ENCODE data around the gene PIH1D2.

The PIH1D2 gene, protein sequence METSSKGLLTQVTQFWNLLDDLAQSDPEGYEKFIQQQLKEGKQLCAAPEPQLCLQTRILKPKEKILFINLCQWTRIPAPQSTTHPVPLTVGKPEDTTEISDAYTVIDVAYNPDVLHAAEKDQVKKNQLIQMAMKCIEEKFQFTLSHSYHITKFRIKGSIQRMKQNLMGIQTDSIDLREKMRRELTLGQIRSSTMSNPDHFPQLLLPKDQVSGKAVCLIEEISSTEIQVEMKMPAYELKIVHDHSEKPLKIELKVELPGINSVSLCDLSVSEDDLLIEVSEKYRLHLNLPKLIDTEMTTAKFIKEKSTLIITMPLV

DNA sequence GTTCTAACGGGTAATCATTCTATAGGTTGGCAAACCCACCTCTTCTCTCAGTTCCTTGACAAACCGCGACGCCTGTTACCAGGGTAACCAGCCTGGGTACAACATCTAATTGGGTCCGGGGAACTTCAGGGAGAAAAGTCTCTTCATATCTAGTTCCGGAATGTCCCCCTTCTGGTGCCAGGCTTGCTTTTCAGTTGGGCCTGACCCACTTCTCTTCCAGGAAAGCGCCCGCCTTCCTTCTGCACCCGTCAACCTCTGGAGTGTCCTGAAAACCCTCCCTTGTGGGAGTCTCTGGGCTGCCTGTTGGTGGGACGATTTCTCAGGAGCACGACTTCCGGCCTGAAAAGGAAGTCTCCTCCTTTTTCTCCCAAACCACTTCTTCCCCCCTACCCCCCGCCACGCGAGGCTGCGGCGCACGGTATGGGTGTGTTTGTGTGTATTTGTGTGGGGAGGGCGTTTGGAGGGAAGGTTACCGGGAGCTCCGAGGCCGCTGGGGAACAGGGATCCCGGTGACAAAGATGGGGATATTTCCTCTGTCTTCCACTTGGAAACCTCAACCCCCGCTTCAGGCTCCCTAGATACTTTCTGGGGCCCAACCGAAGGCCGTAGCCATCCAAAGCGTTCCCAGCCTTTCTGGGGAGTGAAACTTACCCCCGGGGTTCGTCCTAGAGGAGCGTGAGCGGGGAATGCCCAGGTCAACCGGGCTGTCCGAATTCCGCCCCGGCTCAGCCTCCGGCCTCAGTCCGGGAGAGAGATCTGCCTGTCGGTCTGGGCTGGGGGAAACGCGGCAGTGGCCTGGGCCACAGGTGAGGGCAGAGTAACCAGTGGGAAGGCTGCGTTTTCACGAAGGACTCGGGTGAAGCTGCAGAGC is at the start of gene PIH1D2, which contains the start of gene NKAPD1:
Gene PIH1D2 (minus strand): TSS at position 77 of the 871 bp plus-strand sequence. CDS start 843 bp downstream, outside the sequence.
Gene NKAPD1 (plus strand): TSS at position 359 of the 871 bp plus-strand sequence. CDS start 1,276 bp downstream, outside the sequence.
- TF ChIP-seq, protein P1, sequence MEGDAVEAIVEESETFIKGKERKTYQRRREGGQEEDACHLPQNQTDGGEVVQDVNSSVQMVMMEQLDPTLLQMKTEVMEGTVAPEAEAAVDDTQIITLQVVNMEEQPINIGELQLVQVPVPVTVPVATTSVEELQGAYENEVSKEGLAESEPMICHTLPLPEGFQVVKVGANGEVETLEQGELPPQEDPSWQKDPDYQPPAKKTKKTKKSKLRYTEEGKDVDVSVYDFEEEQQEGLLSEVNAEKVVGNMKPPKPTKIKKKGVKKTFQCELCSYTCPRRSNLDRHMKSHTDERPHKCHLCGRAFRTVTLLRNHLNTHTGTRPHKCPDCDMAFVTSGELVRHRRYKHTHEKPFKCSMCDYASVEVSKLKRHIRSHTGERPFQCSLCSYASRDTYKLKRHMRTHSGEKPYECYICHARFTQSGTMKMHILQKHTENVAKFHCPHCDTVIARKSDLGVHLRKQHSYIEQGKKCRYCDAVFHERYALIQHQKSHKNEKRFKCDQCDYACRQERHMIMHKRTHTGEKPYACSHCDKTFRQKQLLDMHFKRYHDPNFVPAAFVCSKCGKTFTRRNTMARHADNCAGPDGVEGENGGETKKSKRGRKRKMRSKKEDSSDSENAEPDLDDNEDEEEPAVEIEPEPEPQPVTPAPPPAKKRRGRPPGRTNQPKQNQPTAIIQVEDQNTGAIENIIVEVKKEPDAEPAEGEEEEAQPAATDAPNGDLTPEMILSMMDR (IDR thresholded peaks at IDR 0.05; ENCODE audit: low read depth, low read length) = no peak
- H3K4me3 ChIP-seq (ENCODE audit: low read depth, low read length) = peak within 1 kb of the TSS; percentile 99

DNA sequence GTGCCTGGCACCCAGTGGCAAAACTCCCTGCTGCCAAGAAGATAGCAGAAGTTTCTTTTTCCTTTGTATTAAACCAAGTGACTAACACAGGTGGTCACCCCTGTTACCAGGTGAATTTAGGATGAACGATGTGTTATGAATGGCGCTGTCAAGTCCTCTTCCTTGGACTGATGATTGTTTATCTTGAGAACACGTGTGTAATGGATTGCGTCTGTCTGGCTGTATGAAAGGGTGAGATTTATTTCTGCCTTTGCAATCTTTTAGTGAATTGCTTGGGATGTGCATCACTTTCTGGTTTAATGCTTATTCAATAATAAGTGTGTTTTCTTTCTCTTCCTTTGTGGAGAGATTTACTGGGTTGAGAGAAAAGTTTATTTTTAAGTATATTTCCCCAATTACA is 49.3 kb upstream of the PIH1D2 start:
- TF ChIP-seq, protein P1 (IDR thresholded peaks at IDR 0.05; ENCODE audit: low read depth, low read length) = no peak
- H3K4me3 ChIP-seq (ENCODE audit: low read depth, low read length) = no peak overlapping the region

DNA sequence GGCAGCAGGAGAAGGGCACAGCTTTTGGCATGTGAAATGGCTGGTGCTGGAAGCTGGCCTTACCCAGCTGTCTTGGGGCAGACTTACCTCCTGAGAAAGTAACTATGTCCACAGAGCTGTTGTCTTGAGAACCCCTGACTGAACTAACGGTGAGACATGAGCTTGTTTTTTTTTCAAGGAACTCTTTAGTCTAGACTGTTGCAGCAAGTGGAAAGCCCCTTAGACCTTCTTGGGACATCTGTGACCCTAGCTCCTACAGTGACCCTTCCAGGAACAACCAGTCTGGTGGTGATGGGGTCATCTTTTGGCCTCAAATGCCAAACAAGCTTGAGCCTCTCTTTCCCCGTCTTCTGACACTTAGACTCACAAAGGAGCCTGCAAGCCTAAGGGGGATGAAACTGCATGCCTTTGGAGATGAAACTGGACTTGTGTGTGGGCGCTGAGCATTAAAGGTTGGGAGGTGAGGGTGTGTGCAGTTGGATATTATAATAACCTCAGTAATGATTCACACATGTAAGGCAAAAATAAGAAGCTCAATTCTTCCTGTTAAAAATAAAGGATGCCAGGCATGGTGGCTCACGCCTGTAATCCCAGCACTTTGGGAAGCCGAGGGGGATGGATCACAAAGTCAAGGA is 48.3 kb upstream of the PIH1D2 start:
- TF ChIP-seq, protein P1 (IDR thresholded peaks at IDR 0.05; ENCODE audit: low read depth, low read length) = no peak

DNA sequence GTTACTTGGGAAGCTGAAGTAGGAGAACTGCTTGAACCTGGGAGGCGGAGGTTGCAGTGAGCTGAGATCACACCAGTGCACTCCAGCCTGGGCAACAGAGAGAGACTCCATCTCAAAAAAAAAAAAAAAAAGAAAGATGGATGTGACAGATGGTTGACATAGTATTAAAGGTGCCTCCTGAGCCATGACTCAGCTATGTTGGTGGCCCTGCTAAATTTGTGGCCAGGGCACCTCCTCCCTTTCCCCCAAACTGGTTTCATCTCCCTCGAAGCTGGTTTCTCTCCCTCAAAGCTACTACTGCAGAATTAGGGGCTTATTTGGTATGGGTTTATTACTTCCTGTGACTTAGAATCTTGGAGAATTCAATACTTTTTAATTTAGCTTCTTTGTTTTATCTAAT is 44.4 kb upstream of the PIH1D2 start:
- no peak overlapping the region for H3K4me3 ChIP-seq (ENCODE audit: low read depth, low read length)
- TF ChIP-seq, protein P1 (IDR thresholded peaks at IDR 0.05; ENCODE audit: low read depth, low read length) = no peak

More for the DNA sequence above, 48.3 kb upstream of the PIH1D2 start:
- H3K4me3 ChIP-seq (ENCODE audit: low read depth, low read length) = no peak overlapping the region

DNA sequence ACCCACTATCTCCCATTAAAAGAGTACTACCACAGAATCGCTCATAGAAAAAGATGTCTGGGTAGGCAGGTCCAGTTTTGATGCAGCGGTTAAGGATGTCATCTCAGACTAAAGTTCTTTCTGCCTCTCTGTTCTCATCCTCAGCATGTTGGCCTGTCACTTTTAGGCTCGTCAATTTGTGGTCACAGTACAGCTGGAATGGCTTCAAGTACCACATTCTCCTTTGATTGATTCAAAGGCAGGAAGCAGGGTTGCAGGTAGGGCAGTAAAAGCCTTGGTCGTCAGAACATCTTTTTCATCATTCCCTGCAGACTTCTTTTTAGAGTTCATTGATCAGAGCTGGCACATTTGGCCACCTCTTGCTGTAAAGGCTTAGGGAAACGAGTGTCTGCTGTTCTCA is 41.6 kb upstream of the PIH1D2 start:
- TF ChIP-seq, protein P1 (IDR thresholded peaks at IDR 0.05; ENCODE audit: low read depth, low read length) = no peak
- no peak overlapping the region for H3K4me3 ChIP-seq (ENCODE audit: low read depth, low read length)

DNA sequence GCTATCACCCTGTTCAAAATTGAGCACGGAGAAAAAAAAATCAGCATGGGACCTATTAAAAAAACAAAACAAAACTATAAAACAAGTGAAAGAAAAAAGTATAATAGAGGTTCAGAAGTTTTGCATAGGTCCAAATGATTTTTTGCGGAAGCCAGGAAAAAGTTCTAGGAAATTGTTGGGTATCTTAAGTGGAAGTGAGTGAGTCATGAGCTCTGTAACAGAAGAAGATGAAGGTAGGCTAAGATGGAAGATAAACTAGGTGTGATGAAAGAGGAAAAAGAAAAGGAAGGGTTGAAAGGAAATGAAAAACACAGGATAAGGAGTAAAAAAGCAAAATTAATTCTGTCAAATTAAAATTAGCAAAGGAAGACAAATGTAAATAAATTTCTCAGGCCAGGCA is 40.6 kb upstream of the PIH1D2 start:
- TF ChIP-seq, protein P1 (IDR thresholded peaks at IDR 0.05; ENCODE audit: low read depth, low read length) = no peak
- no peak overlapping the region for H3K4me3 ChIP-seq (ENCODE audit: low read depth, low read length)

Measured in WI38 (cell line).